ENCODE results near the gene YEATS4.

GRCh38 chr12:69383074-69383473, 23.5 kb downstream of the YEATS4 start:
- TF ChIP-seq POLR2A (IDR thresholded peaks at IDR 0.05) (no peak), CTCF (IDR thresholded peaks at IDR 0.05) (no peak)

All from heart left ventricle (tissue), 13 donors.